Activated naive CD4-positive, alpha-beta T cell treated with anti-CD3 and anti-CD28 coated beads for 36 hours (primary cell): ENCODE data around the gene ATOH8. TPM values are rescaled to one million over a fixed set of nuclear protein-coding genes. Genes with fewer than 3 reads are reported as not detected.

Experiments used
- CTCF ChIA-PET: fragments of 350-600 bp; sonication (Branson Sonifier 250); formaldehyde crosslinking; loops from one replicate; lab custom pipeline; 2021; ENCODE audit warnings: antibody characterized with exemption; lab: Charles Lee
- DNase-seq: peaks from one replicate; pipeline ENCODE4 v3.0.0-alpha.2; 2020
- H3K27ac Mint-ChIP-seq: one replicate; pipeline ENCODE4 v1.8.0; 2021; ENCODE audit warnings: mild to moderate bottlenecking, mixed read lengths
- H3K27me3 Mint-ChIP-seq: one replicate; pipeline ENCODE4 v1.8.0; 2021; ENCODE audit warnings: low read depth, mixed read lengths
- H3K36me3 Mint-ChIP-seq: one replicate; pipeline ENCODE4 v1.8.0; 2021; ENCODE audit warnings: low read depth, mixed read lengths
- H3K4me1 Mint-ChIP-seq: one replicate; pipeline ENCODE4 v1.8.0; 2021; ENCODE audit warnings: low read depth, mixed read lengths
- H3K4me3 Mint-ChIP-seq: one replicate; pipeline ENCODE4 v1.8.0; 2021; ENCODE audit warnings: mild to moderate bottlenecking, moderate library complexity, mixed read lengths
- H3K9me3 Mint-ChIP-seq: one replicate; pipeline ENCODE4 v1.8.0; 2021; ENCODE audit warnings: mixed read lengths
- intact Hi-C: fragments of 100-400 bp; cut with micrococcal nuclease; formaldehyde crosslinking; loops from one replicate; pipeline ENCODE4 v1.15.1; 2023
- total RNA-seq, 2 experiments: library from RNA; stranded (reverse); gene quantifications; one replicate each; pipeline ENCODE4 v1.2.3, GENCODE V29; 2021

ATOH8 gene
- total RNA-seq, 2 experiments from 2014 or later = not detected

- DNase-seq = no peak
- Mint-ChIP-seq H3K4me3 (no peak overlapping the region), H3K36me3 (no peaks in the 10 kb centered on the region), H3K4me1 (no peaks in the 10 kb centered on the region), H3K27me3 (no peaks in the 10 kb centered on the region), H3K27ac (no peak overlapping the region), H3K9me3 (no peaks in the 10 kb centered on the region)
- CTCF ChIA-PET = no interaction called here
- intact Hi-C loops = no loop called here
Observed at GRCh38 chr2:85787981-85788340, 34.2 kb downstream of the ATOH8 start.

GRCh38 chr2:85788603-85789002, 34.8 kb downstream of the ATOH8 start:
- no peaks in the 10 kb centered on the region for H3K36me3 Mint-ChIP-seq
- CTCF ChIA-PET = no interaction called here
- no peaks in the 10 kb centered on the region for H3K9me3 Mint-ChIP-seq
- H3K27me3 Mint-ChIP-seq = no peaks in the 10 kb centered on the region
- intact Hi-C loops = no loop called here
- H3K4me3 Mint-ChIP-seq = no peak overlapping the region
- H3K27ac Mint-ChIP-seq = no peak overlapping the region
- H3K4me1 Mint-ChIP-seq = no peaks in the 10 kb centered on the region
- DNase-seq = no peak

- H3K4me1 Mint-ChIP-seq = no peaks in the 10 kb centered on the region
- H3K27ac Mint-ChIP-seq = no peak overlapping the region
- CTCF ChIA-PET = interaction anchor here (0.7 to 1.0 kb wide), 2 partner anchors 13 to 25 kb away, joined by 3 read pairs; no protein-coding TSS in a partner anchor
- no peaks in the 10 kb centered on the region for H3K36me3 Mint-ChIP-seq
- no peak for DNase-seq
- intact Hi-C loops = no loop called here
- H3K9me3 Mint-ChIP-seq = no peaks in the 10 kb centered on the region
- no peaks in the 10 kb centered on the region for H3K27me3 Mint-ChIP-seq
- H3K4me3 Mint-ChIP-seq = no peak overlapping the region
Observed at GRCh38 chr2:85789271-85789670, 35.5 kb downstream of the ATOH8 start.

- Mint-ChIP-seq H3K27ac (no peak overlapping the region), H3K4me3 (no peak overlapping the region), H3K27me3 (no peaks in the 10 kb centered on the region), H3K36me3 (no peaks in the 10 kb centered on the region), H3K4me1 (no peaks in the 10 kb centered on the region), H3K9me3 (no peaks in the 10 kb centered on the region)
- no peak for DNase-seq
- intact Hi-C loops = no loop called here
- CTCF ChIA-PET = interaction anchor here (0.9 to 1.0 kb wide), 2 partner anchors 24 kb away, joined by 3 read pairs; no protein-coding TSS in a partner anchor
Observed at GRCh38 chr2:85790032-85790431, 36.2 kb downstream of the ATOH8 start.

GRCh38 chr2:85790499-85791188, 36.9 kb downstream of the ATOH8 start:
- CTCF ChIA-PET = interaction anchor here (0.9 kb wide), 1 partner anchor 23 kb away, joined by 3 read pairs; no protein-coding TSS in a partner anchor
- no peak for DNase-seq

GRCh38 chr2:85791704-85792565, 38.1 kb downstream of the ATOH8 start:
- intact Hi-C loops = no loop called here
- CTCF ChIA-PET = no interaction called here
- no peak overlapping the region for H3K4me3 Mint-ChIP-seq
- H3K27ac Mint-ChIP-seq = no peak overlapping the region
- DNase-seq = no peak
- no peaks in the 10 kb centered on the region for H3K27me3 Mint-ChIP-seq
- H3K4me1 Mint-ChIP-seq = no peaks in the 10 kb centered on the region
- H3K9me3 Mint-ChIP-seq = no peaks in the 10 kb centered on the region
- no peaks in the 10 kb centered on the region for H3K36me3 Mint-ChIP-seq

More at GRCh38 chr2:85790499-85791188, 36.9 kb downstream of the ATOH8 start:
- intact Hi-C loops = no loop called here
- Mint-ChIP-seq H3K9me3 (no peaks in the 10 kb centered on the region), H3K27ac (no peak overlapping the region), H3K4me3 (no peak overlapping the region), H3K36me3 (no peaks in the 10 kb centered on the region), H3K4me1 (no peaks in the 10 kb centered on the region), H3K27me3 (no peaks in the 10 kb centered on the region)

- H3K36me3 Mint-ChIP-seq = no peaks in the 10 kb centered on the region
- no peaks in the 10 kb centered on the region for H3K9me3 Mint-ChIP-seq
- CTCF ChIA-PET = no interaction called here
- no peak overlapping the region for H3K27ac Mint-ChIP-seq
- H3K4me1 Mint-ChIP-seq = no peaks in the 10 kb centered on the region
- H3K4me3 Mint-ChIP-seq = no peak overlapping the region
- no peak for DNase-seq
- intact Hi-C loops = no loop called here
- H3K27me3 Mint-ChIP-seq = no peaks in the 10 kb centered on the region
Observed at GRCh38 chr2:85792783-85793441, 39.1 kb downstream of the ATOH8 start.

GRCh38 chr2:85793584-85793983, 39.8 kb downstream of the ATOH8 start:
- no peak for DNase-seq
- no peaks in the 10 kb centered on the region for H3K4me1 Mint-ChIP-seq
- intact Hi-C loops = no loop called here
- CTCF ChIA-PET = no interaction called here
- no peak overlapping the region for H3K27ac Mint-ChIP-seq
- no peaks in the 10 kb centered on the region for H3K9me3 Mint-ChIP-seq
- H3K27me3 Mint-ChIP-seq = no peaks in the 10 kb centered on the region
- H3K4me3 Mint-ChIP-seq = no peak overlapping the region
- H3K36me3 Mint-ChIP-seq = no peaks in the 10 kb centered on the region

- CTCF ChIA-PET = interaction anchor here (0.9 kb wide), 1 partner anchor 115 kb away, joined by 3 read pairs; no protein-coding TSS in a partner anchor
- no peak for DNase-seq
- no peak overlapping the region for H3K27ac Mint-ChIP-seq
- no peaks in the 10 kb centered on the region for H3K9me3 Mint-ChIP-seq
- no peaks in the 10 kb centered on the region for H3K36me3 Mint-ChIP-seq
- no peak overlapping the region for H3K4me3 Mint-ChIP-seq
- intact Hi-C loops = no loop called here
- no peaks in the 10 kb centered on the region for H3K4me1 Mint-ChIP-seq
- H3K27me3 Mint-ChIP-seq = no peaks in the 10 kb centered on the region
Observed at GRCh38 chr2:85794038-85794441, 40.2 kb downstream of the ATOH8 start.

- H3K4me1 Mint-ChIP-seq = no peaks in the 10 kb centered on the region
- DNase-seq = no peak
- CTCF ChIA-PET = interaction anchor here (0.9 kb wide), 1 partner anchor 116 kb away, joined by 3 read pairs; no protein-coding TSS in a partner anchor
- H3K27me3 Mint-ChIP-seq = no peaks in the 10 kb centered on the region
- intact Hi-C loops = no loop called here
- no peak overlapping the region for H3K4me3 Mint-ChIP-seq
- H3K27ac Mint-ChIP-seq = no peak overlapping the region
- H3K9me3 Mint-ChIP-seq = no peaks in the 10 kb centered on the region
- H3K36me3 Mint-ChIP-seq = no peaks in the 10 kb centered on the region
Observed at GRCh38 chr2:85794491-85795121, 40.8 kb downstream of the ATOH8 start.

- Mint-ChIP-seq H3K27me3 (no peaks in the 10 kb centered on the region), H3K4me3 (no peak overlapping the region), H3K27ac (no peak overlapping the region), H3K9me3 (no peaks in the 10 kb centered on the region), H3K36me3 (no peaks in the 10 kb centered on the region), H3K4me1 (no peaks in the 10 kb centered on the region)
- intact Hi-C loops = no loop called here
- CTCF ChIA-PET = interaction anchor here (0.6 kb wide), 1 partner anchor 19 kb away, joined by 3 read pairs; no protein-coding TSS in a partner anchor
- no peak for DNase-seq
Observed at GRCh38 chr2:85795331-85796045, 41.7 kb downstream of the ATOH8 start.
